CD4-positive, alpha-beta T cell treated with Interleukin-15 for 4 hours (primary cell): Measurements from ENCODE around the gene RPL41.
A peak's percentile ranks its signal among the peaks of the same experiment; 100 is the strongest.
"Not testable (repeated sequence)": the region's sequence is repeated elsewhere in the genome, so short reads cannot be mapped to it uniquely, and the experiment has no call there.

Experiments
- DNase-seq: peaks from one replicate; pipeline ENCODE4 v3.0.0-alpha.2; 2020; ENCODE audit warnings: low spot score

The RPL41 gene

DNA sequence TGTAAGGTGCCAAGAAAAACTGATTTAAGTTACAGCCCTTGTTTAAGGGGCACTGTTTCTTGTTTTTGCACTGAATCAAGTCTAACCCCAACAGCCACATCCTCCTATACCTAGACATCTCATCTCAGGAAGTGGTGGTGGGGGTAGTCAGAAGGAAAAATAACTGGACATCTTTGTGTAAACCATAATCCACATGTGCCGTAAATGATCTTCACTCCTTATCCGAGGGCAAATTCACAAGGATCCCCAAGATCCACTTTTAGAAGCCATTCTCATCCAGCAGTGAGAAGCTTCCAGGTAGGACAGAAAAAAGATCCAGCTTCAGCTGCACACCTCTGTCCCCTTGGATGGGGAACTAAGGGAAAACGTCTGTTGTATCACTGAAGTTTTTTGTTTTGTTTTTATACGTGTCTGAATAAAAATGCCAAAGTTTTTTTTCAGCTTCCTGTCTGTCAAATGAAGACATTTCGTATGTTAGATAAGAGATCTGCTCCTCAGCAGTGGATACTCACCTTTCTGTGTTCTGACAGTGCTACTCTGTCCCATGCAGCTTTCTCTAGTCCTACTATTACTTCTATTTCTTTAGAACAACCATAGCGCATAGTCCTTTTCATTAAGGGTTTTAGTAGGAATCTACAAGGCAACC is 13.2 kb upstream of the RPL41 start:
- peak; percentile 43 for DNase-seq

GRCh38 chr12:56103823-56104108 is 12.7 kb upstream of the RPL41 start:
- no peak for DNase-seq

DNA sequence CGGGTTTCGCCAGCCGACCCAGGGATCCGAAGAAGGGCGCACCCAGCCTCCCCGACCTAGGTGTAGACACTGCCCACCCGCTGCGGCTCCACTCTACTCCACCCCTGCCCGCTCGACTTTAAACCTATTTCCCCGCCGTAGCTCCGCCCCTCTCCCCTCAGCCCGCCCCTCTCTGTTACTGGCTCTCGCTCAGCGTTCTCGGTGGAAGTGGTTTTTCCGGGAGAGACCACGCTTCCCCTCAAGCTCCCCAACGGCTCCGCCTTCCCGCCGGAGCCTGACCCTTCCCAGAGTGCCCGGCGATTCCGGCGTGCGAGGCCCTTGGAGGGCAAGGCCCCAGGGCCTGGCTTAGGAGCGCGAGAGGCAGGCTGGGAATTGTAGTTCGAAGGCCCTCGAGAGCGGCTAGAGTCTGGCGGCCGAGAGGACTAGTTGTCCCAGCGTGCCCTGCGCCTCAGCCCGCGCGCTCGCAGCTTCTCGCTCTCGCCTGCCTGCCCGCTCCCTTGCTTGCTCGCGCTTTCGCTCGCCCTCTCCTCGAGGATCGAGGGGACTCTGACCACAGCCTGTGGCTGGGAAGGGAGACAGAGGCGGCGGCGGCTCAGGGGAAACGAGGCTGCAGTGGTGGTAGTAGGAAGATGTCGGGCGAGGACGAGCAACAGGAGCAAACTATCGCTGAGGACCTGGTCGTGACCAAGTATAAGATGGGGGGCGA is 12.2 kb upstream of the RPL41 start, which contains the start of gene PA2G4:
PA2G4 (plus strand) TSS at position 451 of the 706 bp plus-strand sequence; CDS start at position 630, 179 bp downstream.
- DNase-seq = peak; percentile 99

GRCh38 chr12:56104815-56105608 is 11.4 kb upstream of the RPL41 start:
- DNase-seq = no peak

GRCh38 chr12:56105609-56105902 is 10.9 kb upstream of the RPL41 start:
- DNase-seq = no peak

DNA sequence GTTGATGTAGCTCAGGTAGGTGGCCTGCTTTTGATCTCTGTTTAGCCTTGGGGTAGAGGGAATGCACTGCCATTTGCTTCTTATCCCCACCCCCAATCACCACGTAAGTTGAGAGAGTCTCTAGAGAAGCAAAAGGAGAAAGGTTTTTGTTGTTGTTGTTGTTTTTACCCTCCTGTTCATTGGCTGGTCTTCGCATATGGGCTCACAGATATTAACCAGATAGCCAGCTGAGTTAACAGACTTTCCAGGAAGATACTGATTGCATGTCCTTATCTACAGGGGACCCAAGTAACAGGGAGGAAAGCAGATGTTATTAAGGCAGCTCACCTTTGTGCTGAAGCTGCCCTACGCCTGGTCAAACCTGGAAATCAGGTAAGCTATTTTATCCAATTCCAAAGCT is 9.2 kb upstream of the RPL41 start:
- no peak for DNase-seq

- DNase-seq = no peak
Measured at GRCh38 chr12:56110571-56110970, 5.9 kb upstream of the RPL41 start.

GRCh38 chr12:56114084-56114483 is 2.3 kb upstream of the RPL41 start:
- DNase-seq = no peak

- DNase-seq = no peak
Measured at GRCh38 chr12:56115329-56115728, 1.1 kb upstream of the RPL41 start.

DNA sequence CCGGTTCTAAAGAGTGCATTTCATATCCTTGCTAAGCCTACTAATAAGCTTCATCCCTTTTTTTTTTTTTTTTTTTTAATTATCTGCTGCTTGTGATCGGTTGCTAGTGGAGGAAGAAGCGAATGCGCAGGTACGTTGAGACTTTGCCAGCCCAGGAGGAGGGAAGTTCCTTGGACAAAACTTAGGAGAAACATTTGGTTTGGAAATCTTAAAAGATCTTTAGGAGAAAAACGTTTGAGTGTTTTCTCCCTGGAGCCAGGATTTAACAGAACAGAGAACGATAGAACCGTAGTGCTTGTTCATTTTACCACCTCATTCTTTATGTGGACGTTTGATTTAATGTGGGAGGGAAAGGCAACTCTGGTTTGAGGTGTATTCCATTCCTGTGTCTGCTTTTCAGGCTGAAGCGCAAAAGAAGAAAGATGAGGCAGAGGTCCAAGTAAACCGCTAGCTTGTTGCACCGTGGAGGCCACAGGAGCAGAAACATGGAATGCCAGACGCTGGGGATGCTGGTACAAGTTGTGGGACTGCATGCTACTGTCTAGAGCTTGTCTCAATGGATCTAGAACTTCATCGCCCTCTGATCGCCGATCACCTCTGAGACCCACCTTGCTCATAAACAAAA is 761 bp downstream of the RPL41 start:
- DNase-seq = not testable (repeated sequence)

- peak; percentile 99 for DNase-seq
Measured at GRCh38 chr12:56117778-56118687, 1.6 kb downstream of the RPL41 start, which contains the start of gene ZC3H10. Gene ZC3H10, plus strand, starts transcription at chr12:56118266. Its CDS starts 2,297 bp downstream, at chr12:56120563.

DNA sequence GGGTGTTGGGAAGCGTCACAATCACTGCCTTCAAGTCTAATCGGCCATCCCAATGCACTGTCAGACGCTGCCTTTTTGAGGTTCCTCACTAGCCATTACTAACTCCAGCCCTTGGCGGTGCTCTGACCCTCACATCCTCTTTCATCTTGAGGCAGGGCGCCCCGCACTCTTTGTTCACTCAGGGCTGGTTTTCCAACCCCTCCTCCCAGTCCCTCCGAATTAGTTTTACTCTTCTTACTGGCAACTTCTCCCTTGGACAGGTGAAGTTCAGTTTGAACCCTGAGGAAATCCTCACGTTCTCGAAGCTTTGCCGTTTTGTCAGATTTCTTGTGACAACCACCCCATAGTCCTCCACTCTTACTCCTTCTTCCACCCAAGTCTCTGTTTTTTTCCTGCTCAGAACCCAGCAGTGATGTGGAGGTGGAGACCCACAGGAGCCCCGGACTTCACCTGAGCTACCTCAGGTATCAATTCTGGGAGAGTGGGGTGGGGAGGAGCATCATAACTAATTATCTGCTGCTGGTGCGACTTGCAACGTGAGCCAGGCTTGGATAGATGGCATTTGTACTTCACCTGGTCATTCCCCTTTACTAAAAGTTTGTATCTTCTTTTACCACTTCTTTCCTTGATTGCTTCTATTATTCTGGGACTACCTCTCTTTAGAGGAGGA is 2.4 kb downstream of the RPL41 start:
- no peak for DNase-seq

DNA sequence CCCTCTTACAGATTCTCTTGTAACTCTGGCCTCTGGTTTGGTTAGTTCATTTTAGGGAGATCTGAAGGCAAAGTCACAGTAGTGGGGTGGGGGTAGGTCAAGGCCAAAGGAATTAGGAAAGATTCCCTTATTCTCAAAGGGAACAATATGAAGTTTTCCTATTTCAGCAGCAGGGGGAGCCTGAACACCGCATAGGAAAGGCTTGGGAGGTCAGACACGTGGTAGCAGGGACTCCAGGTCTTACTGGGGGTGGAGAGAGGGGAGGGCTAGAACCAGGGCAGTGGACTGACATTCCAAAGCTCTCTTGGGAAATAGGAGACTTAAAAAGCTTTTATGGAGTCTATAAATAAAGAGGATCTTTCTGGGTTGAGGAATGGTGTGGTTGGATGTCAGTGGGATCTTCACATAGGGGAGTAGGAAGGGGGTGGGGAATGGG is 2.9 kb downstream of the RPL41 start:
- peak; percentile 74 for DNase-seq

DNA sequence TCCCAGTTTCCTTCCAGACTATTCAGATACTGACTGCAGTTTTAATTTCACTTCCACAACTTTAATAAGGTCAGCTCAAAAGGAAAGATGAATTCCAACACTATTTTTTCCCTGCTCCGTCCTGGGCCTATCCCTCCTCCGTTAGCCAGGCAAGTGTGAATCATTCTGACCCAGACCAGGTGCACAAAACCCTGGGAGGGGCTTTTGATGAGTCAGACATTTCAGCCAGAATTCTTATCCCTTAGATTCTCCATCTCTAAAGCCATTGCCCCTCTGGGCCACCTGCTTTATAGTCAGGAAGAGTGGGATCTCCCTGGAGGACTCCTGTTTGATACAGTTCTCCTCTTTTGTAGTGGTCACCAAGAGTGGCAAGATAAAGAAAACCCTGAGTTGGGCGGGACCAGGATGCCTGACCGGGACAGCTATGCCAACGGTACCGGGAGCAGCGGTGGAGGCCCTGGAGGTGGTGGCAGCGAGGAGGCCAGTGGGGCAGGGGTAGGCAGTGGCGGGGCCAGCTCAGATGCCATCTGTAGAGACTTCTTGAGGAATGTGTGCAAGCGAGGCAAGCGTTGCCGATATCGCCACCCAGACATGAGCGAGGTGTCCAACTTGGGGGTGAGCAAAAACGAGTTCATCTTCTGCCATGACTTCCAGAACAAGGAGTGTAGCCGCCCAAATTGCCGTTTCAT is 3.9 kb downstream of the RPL41 start:
- DNase-seq = no peak

DNA sequence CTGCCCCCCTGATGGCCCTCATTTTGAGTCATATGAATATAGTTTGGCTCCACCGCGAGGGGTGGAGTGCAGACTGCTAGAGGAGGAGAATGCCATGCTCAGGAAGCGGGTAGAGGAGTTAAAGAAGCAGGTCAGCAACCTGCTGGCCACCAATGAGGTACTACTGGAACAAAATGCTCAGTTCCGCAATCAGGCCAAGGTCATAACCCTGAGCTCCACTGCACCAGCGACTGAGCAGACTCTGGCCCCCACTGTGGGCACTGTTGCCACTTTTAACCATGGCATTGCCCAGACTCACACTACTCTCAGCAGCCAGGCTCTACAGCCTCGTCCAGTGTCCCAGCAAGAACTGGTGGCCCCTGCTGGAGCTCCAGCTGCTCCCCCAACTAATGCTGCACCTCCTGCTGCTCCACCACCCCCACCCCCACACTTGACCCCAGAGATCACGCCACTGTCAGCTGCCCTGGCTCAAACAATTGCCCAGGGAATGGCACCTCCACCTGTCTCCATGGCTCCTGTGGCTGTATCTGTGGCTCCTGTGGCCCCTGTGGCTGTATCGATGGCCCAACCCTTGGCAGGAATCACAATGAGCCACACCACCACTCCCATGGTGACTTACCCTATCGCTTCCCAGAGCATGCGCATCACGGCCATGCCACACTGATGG is 4.9 kb downstream of the RPL41 start:
- no peak for DNase-seq

GRCh38 chr12:56122637-56123036 is 6.2 kb downstream of the RPL41 start:
- no peak for DNase-seq

GRCh38 chr12:56124133-56124532 is 7.7 kb downstream of the RPL41 start:
- no peak for DNase-seq

DNA sequence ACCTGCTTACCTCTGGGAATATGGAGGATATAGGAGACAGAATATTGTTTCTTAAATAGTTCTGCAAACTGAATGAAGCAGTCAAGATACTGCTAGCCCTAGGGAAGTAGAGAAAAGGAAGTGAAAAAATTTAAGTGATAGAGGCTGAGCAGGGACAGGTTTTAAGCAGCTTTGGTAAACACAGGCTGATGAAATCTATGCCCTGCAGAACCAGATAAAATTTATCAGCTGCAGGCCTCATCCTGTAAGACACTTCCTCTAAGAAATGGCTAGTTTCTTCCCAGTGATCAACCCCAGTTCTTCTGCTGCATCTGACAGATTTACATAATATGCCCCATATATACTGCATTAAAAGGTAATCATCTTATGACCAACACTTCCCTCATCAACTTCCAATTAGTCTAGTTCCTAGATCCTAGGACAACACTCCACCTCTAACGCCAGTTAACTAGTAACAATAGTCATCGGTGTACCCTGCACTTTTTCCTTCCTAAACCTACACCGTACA is 10.4 kb downstream of the RPL41 start:
- no peak for DNase-seq

GRCh38 chr12:56127485-56127887 is 11.1 kb downstream of the RPL41 start:
- no peak for DNase-seq
